ENCODE measurements around the gene EFCAB6. TPM values are rescaled to one million over a fixed set of nuclear protein-coding genes. Genes with fewer than 3 reads are reported as not detected.

Gene EFCAB6
- total and polyA plus RNA-seq, 2 donors (not counting 3 experiments of a cell fraction or from before 2014, with no cell fraction given): 0.07 to 0.31 TPM

GRCh38 chr22:43622886-43623285 lies 189.2 kb downstream of the EFCAB6 start:
- Histone ChIP-seq H3K27me3 (ENCODE audit: control insufficient read depth in 2 of 2, insufficient read depth in 2 of 2, low read length in 2 of 2) (no peaks in the 10 kb centered on the region), H2AFZ (ENCODE audit: low read depth, low read length) (no peak overlapping the region), H3K27ac (ENCODE audit: insufficient read depth, low read depth, low read length) (no peak overlapping the region), H3K4me1 (ENCODE audit: control insufficient read depth, extremely low read depth, insufficient read depth, low read length) (no peaks in the 10 kb centered on the region), H3K9me1 (replicated peaks; ENCODE audit: control insufficient read depth, extremely low read depth, insufficient read depth, low read length) (no peaks in the 10 kb centered on the region), H3K9me3 (replicated peaks; ENCODE audit: control insufficient read depth, insufficient read depth, low read length) (no peaks in the 10 kb centered on the region), H3K9ac (replicated peaks; ENCODE audit: extremely low read depth, insufficient read depth, low read length) (no peak overlapping the region), H3K4me3 (replicated peaks in 1 of 3; ENCODE audit: insufficient read depth in 1 of 3, low read depth in 1 of 3, low read length in 3 of 3) (no peak overlapping the region), H3K79me2 (ENCODE audit: control insufficient read depth, insufficient read depth, low read length) (no peaks in the 10 kb centered on the region), H4K20me1 (replicated peaks; ENCODE audit: control insufficient read depth, extremely low read depth, insufficient read depth, low read length) (no peaks in the 10 kb centered on the region), H3K36me3 (ENCODE audit: control insufficient read depth in 2 of 2, extremely low read depth in 1 of 2, insufficient read depth in 2 of 2, low read length in 2 of 2) (no peaks in the 10 kb centered on the region), H3K4me2 (ENCODE audit: insufficient read depth, low read length) (no peak overlapping the region)
- no peak for TF ChIP-seq CTCF (IDR thresholded peaks at IDR 0.05; ENCODE audit: extremely low read depth in 1 of 2, insufficient read depth in 1 of 2, low read depth in 1 of 2, low read length in 2 of 2)
- TF ChIP-seq POLR2AphosphoS5 (IDR thresholded peaks at IDR 0.05; ENCODE audit: insufficient read depth, low read depth, low read length): no peak
- TF ChIP-seq MYC (IDR thresholded peaks at IDR 0.05; ENCODE audit: low read depth, low read length): no peak
- TF ChIP-seq GATA2 (IDR thresholded peaks at IDR 0.05; ENCODE audit: insufficient read depth, insufficient read length, low read depth, low read length): no peak
- TF ChIP-seq FOS (IDR thresholded peaks at IDR 0.05; ENCODE audit: borderline replicate concordance, insufficient read depth, low read length): no peak
- TF ChIP-seq EZH2 (IDR thresholded peaks at IDR 0.05; ENCODE audit: borderline replicate concordance, low read depth, low read length, severe bottlenecking): no peak
- no peak for TF ChIP-seq POLR2A (IDR thresholded peaks at IDR 0.05; ENCODE audit: low read depth, low read length)
- no peak for TF ChIP-seq JUN (IDR thresholded peaks at IDR 0.05; ENCODE audit: borderline replicate concordance, insufficient read depth, insufficient read length, low read depth)
- no peak for TF ChIP-seq MAX (IDR thresholded peaks at IDR 0.05; ENCODE audit: insufficient read depth, insufficient read length)
- FAIRE-seq: no peak
- BruUV-seq (replicated peaks): no TSS peak
- intact Hi-C loops (cut with micrococcal nuclease) (no loop called here), dilution Hi-C loops (cut with MboI; ENCODE audit: extremely low pct_ligation_motif_present, low sequenced_read_pairs) (no loop called here)
- no peak for DNase-seq (ENCODE audit: low read depth, low spot score)
- POLR2A ChIA-PET: no interaction called here
- CTCF ChIA-PET: no interaction called here

Measured in endothelial cell of umbilical vein (primary cell).